Stomach (tissue), 19 donors: Measurements from ENCODE around the gene ZKSCAN8. TPM values are rescaled to one million over a fixed set of nuclear protein-coding genes. Genes with fewer than 3 reads are reported as not detected.
"Not testable (repeated sequence)": the region's sequence is repeated elsewhere in the genome, so short reads cannot be mapped to it uniquely, and the experiment has no call there.

Source experiments
- DNase-seq, 2 donors: peaks; one replicate each; pipeline versions ENCODE4 v3.0.0 to v3.0.0-alpha.2; 2013 to 2019
- H3K27ac ChIP-seq, 5 donors: fragments of 200-600 bp in 4 of 5; sonication (generic) in 4 of 5; one replicate each; pipeline ENCODE4 v1.5.1; 2013 to 2019; ENCODE audit warnings: mild to moderate bottlenecking in 1 of 5, moderate library complexity in 1 of 5
- H3K27me3 ChIP-seq, 3 donors: fragments of 200-600 bp; sonication (generic); one replicate each; pipeline ENCODE4 v1.5.1; 2017 to 2019; ENCODE audit warnings: mixed run types in 1 of 3
- H3K36me3 ChIP-seq, 4 donors: fragments of 200-600 bp; sonication (generic); 1 replicate in 3 of 4; 2 replicates in 1 of 4; pipeline ENCODE4 v1.5.1; 2016 to 2019
- H3K4me1 ChIP-seq, 4 donors: fragments of 200-600 bp; sonication (generic); one replicate each; pipeline ENCODE4 v1.5.1; 2016 to 2019
- H3K4me3 ChIP-seq, 4 donors: fragments of 200-600 bp; sonication (generic) in 3 of 4; one replicate each; pipeline ENCODE4 v1.5.1; 2016 to 2019; ENCODE audit warnings: mild to moderate bottlenecking in 1 of 4
- H3K9me3 ChIP-seq, 4 donors: fragments of 200-600 bp; sonication (generic); one replicate each; pipeline ENCODE4 v1.5.1; 2016 to 2019
- EP300 ChIP-seq: sonication (generic); formaldehyde crosslinking; IDR thresholded peaks from one replicate; pipeline ENCODE4 v1.6.1; 2017; ENCODE audit warnings: antibody characterized with exemption
- POLR2A ChIP-seq, 4 donors: fragments of 450-650 bp; IDR thresholded peaks; one replicate each; pipeline ENCODE4 v1.6.1; 2016; ENCODE audit warnings: antibody characterized with exemption in 4 of 4, control low read depth in 2 of 4, mild to moderate bottlenecking in 1 of 4, moderate library complexity in 1 of 4
- POLR2AphosphoS5 ChIP-seq, 3 donors: sonication (generic); formaldehyde crosslinking; IDR thresholded peaks; one replicate each; pipeline ENCODE4 v1.6.1; 2016; ENCODE audit warnings: antibody characterized with exemption in 3 of 3
- whole genome bisulfite sequencing, 5 donors: extraction: QIAGEN DNeasy Blood & Tissue Kit in 3 of 5; methylation state at CpG; one replicate each; pipeline versions ENCODE4 v1.1.5 to v1.1.7; 2013 to 2018; 5-methylcytosine and 5-hydroxymethylcytosine counted together
- intact Hi-C: fragments of 100-400 bp; cut with DNase I; formaldehyde crosslinking; loops from one replicate; pipeline ENCODE4 v1.15.1; 2023; ENCODE audit warnings: low total_unique reads
- long read RNA-seq, 10 donors: transcript quantifications; one replicate each; lab custom pipeline, GENCODE V29; 2026
- polyA plus RNA-seq, 3 donors: library from polyadenylated mRNA; stranded (reverse); fragments of 200-250 nt; gene quantifications; one replicate each; pipeline ENCODE4 v1.2.3, GENCODE V29; 2013
- total RNA-seq, 5 donors: library from RNA; depleted of rRNA; stranded (reverse); fragments of >200 nt; gene quantifications; one replicate each; pipeline versions ENCODE4 v1.1.0 to v1.2.3, GENCODE V29; 2014 to 2016
- TF ChIP-seq, protein P1 (sequence below), 7 experiments: fragments of 450-650 bp in 4 of 7; fragments of 200-600 bp in 3 of 7; sonication (generic) in 3 of 7; IDR thresholded peaks; one replicate each; pipeline ENCODE4 v1.5.1; 2016 to 2019; ENCODE audit warnings: antibody characterized with exemption in 7 of 7, control low read depth in 2 of 7, mild to moderate bottlenecking in 1 of 7
- donor health status: healthy with polysubstance abuse.
- donor health status: Bipolar disorder and iron deficiency.
- donor health status: healthy.

The ZKSCAN8 gene
- 100 to 1,000 TPM in 1 of 5 donors, 10 to 100 TPM in 3, 1 to 10 TPM in 1; 6.4 to 101 (median 17.8) TPM for total RNA-seq
- 1 to 10 TPM; 1.8 to 2.9 (median 1.8) TPM for polyA plus RNA-seq
- long read RNA-seq, donor 1 = 0 reads
- long read RNA-seq, donor 2, full-length matches to known transcripts = 2 of 2 reads
- long read RNA-seq, donor 2, partial matches to known transcripts = 0 of 2 reads
- long read RNA-seq, donor 2, other reads (novel, unspliced or antisense) = 0 of 2 reads
- long read RNA-seq, donor 3, full-length matches to known transcripts = 1 of 1 reads
- long read RNA-seq, donor 3, partial matches to known transcripts = 0 of 1 reads
- long read RNA-seq, donor 3, other reads (novel, unspliced or antisense) = 0 of 1 reads
- long read RNA-seq, donor 4 = 0 reads
- long read RNA-seq, donor 5, full-length matches to known transcripts = 3 of 3 reads
- long read RNA-seq, donor 5, partial matches to known transcripts = 0 of 3 reads
- long read RNA-seq, donor 5, other reads (novel, unspliced or antisense) = 0 of 3 reads
- long read RNA-seq, donor 6, full-length matches to known transcripts = 4 of 4 reads
- long read RNA-seq, donor 6, partial matches to known transcripts = 0 of 4 reads
- long read RNA-seq, donor 6, other reads (novel, unspliced or antisense) = 0 of 4 reads
- long read RNA-seq, donor 7, full-length matches to known transcripts = 2 of 2 reads
- long read RNA-seq, donor 7, partial matches to known transcripts = 0 of 2 reads
- long read RNA-seq, donor 7, other reads (novel, unspliced or antisense) = 0 of 2 reads
- long read RNA-seq, donor 8, full-length matches to known transcripts = 1 of 1 reads
- long read RNA-seq, donor 8, partial matches to known transcripts = 0 of 1 reads
- long read RNA-seq, donor 8, other reads (novel, unspliced or antisense) = 0 of 1 reads
- long read RNA-seq, donor 9 = 0 reads
- long read RNA-seq, donor 10, full-length matches to known transcripts = 2 of 2 reads
- long read RNA-seq, donor 10, partial matches to known transcripts = 0 of 2 reads
- long read RNA-seq, donor 10, other reads (novel, unspliced or antisense) = 0 of 2 reads

DNA sequence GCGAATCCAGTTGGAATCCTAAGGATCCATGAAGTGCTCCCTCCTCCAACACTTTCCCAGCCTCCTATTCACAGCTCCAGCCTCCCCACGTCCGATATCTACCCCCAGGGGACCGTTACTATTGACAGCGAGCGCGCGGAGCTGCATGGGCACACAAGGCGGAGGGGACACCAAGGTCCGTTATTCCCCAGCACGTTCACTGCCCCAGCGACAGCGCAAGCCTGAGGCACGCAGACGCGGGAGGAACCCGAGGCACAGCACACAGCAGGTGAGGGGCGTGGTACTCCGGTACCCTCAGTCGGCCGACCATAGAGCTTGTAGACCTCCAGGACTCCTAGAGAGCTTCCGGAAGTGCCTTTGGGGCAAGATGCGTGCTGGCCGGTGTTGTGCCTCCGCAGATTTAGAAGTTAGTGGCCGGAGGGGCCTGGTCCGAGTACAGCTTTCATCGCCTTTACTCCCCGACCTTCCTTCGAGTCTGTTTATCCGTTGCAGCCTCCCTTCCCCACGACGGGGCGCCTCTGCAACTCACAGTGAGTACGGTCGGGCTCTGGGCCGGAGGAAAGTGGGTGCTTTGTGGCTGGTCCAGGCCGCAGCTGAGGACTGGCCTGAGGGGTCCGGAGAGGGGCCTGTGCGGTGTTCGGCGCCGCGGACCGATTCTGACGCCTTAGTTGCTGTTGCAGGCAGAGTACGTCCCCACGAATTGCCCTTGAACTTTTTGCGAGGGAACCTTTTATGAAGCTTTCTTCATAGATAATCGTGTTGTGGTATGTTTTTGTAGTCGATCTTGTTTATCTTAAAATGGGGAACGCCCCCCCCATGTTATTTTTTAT lies at the start of gene ZKSCAN8:
TSS of gene ZKSCAN8 (plus strand) at position 384 of the 830 bp plus-strand sequence. CDS start 6,525 bp downstream, outside the sequence.
- peak; percentile 78 to 94 for DNase-seq
- WGBS, 5 donors = 0 to 1% (median 0%) methylated on average over 47 to 52 of the region's 52 CpGs
- H3K4me3 ChIP-seq = peak within 1 kb of the TSS; percentile 69 to 97 (median 89)
- peaks cover 0 to 21% (median 19%) of the 10 kb centered on the region in 4 donors for H3K36me3 ChIP-seq
- peaks cover 10 to 60% (median 48%) of the 10 kb centered on the region in 4 donors for H3K4me1 ChIP-seq
- TF ChIP-seq EP300 = no peak
- no peak for TF ChIP-seq POLR2A (IDR thresholded peaks at IDR 0.05)
- TF ChIP-seq POLR2AphosphoS5 (IDR thresholded peaks at IDR 0.05) = peak in 2 of 3 donors; percentile 53 to 74
- TF ChIP-seq, protein P1, sequence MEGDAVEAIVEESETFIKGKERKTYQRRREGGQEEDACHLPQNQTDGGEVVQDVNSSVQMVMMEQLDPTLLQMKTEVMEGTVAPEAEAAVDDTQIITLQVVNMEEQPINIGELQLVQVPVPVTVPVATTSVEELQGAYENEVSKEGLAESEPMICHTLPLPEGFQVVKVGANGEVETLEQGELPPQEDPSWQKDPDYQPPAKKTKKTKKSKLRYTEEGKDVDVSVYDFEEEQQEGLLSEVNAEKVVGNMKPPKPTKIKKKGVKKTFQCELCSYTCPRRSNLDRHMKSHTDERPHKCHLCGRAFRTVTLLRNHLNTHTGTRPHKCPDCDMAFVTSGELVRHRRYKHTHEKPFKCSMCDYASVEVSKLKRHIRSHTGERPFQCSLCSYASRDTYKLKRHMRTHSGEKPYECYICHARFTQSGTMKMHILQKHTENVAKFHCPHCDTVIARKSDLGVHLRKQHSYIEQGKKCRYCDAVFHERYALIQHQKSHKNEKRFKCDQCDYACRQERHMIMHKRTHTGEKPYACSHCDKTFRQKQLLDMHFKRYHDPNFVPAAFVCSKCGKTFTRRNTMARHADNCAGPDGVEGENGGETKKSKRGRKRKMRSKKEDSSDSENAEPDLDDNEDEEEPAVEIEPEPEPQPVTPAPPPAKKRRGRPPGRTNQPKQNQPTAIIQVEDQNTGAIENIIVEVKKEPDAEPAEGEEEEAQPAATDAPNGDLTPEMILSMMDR (IDR thresholded peaks at IDR 0.05) = no peak
- H3K9me3 ChIP-seq = no peaks in the 10 kb centered on the region
- H3K27ac ChIP-seq = peak within 1 kb of the TSS; percentile 28 to 85 (median 83)
- intact Hi-C loops = no loop called here
- no peaks in the 10 kb centered on the region for H3K27me3 ChIP-seq

- H3K4me3 ChIP-seq, H3K27ac ChIP-seq, intact Hi-C loops, H3K4me1 ChIP-seq, H3K36me3 ChIP-seq, H3K9me3 ChIP-seq, DNase-seq: not testable (repeated sequence)
- H3K27me3 ChIP-seq = peaks cover 0 to 14% (median 0%) of the 10 kb centered on the region in 3 donors
- whole genome bisulfite sequencing, 5 donors = 78 to 86% (median 82%) methylated on average over 7 of the region's 7 CpGs
These were observed 39.5 kb upstream of the ZKSCAN8 start for GRCh38 chr6:28102222-28102621.

DNA sequence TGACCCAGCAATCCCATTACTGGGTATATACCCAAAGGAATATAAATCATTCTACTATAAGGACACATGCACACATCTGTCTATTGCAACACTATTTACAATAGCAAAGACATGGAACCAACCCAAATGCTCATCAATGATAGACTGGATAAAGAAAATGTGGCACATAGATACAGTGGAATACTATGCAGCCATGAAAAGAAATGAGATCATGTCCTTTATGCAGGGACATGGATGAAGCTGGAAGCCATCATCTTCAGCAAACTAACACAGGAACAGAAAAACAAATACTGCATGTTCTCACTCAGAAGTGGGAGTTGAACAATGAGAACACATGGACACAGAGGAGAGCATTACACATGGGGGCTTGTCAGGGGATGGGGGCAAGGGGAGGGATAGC lies 39.0 kb upstream of the ZKSCAN8 start:
- intact Hi-C loops, DNase-seq, H3K4me3 ChIP-seq, H3K4me1 ChIP-seq, H3K36me3 ChIP-seq, H3K27ac ChIP-seq, H3K9me3 ChIP-seq: not testable (repeated sequence)
- H3K27me3 ChIP-seq = peaks cover 0 to 14% (median 0%) of the 10 kb centered on the region in 3 donors

GRCh38 chr6:28104392-28105244 lies 37.1 kb upstream of the ZKSCAN8 start:
- Histone ChIP-seq H3K36me3 (no peaks in the 10 kb centered on the region), H3K4me3 (peak overlapping the region; percentile 56 to 82 (median 72)), H3K27me3 (peaks cover 0 to 2% (median 0%) of the 10 kb centered on the region in 3 donors), H3K4me1 (peaks cover 0 to 7% (median 5%) of the 10 kb centered on the region in 4 donors), H3K9me3 (no peaks in the 10 kb centered on the region), H3K27ac (peak overlapping the region; percentile 71 to 93 (median 88))
- intact Hi-C loops = no loop called here
- DNase-seq = peak; percentile 86 to 96
- 0 to 4% (median 1%) methylated on average over 23 to 54 of the region's 54 CpGs for whole genome bisulfite sequencing, 5 donors
- TF ChIP-seq EP300 = no peak
- peak in 1 of 4 donors; percentile 29 for TF ChIP-seq POLR2A (IDR thresholded peaks at IDR 0.05)
- TF ChIP-seq, protein P1 (IDR thresholded peaks at IDR 0.05) = peak in 5 of 7 experiments; percentile 38 to 81 (median 63)
- TF ChIP-seq POLR2AphosphoS5 (IDR thresholded peaks at IDR 0.05) = peak; percentile 24 to 88 (median 83)
